SJSA1 (cell line): Measurements from ENCODE around the gene SESN3. TPM values are rescaled to one million over a fixed set of nuclear protein-coding genes. Genes with fewer than 3 reads are reported as not detected.

Experiments used
- DNase-seq, 2 experiments: peaks; one replicate each; pipeline ENCODE4 v3.0.0-alpha.2; 2015 to 2020; ENCODE audit warnings: low spot score in 2 of 2, low read depth in 1 of 2
- H3K27ac ChIP-seq: fragments of 250-450 bp; sonication (Bioruptor Pico); 2 replicates; pipeline ENCODE4 v1.5.1; 2020; ENCODE audit warnings: mild to moderate bottlenecking, moderate library complexity
- H3K27me3 ChIP-seq: fragments of 250-450 bp; sonication (Bioruptor Pico); replicated peaks from 2 replicates; pipeline ENCODE4 v1.5.1; 2020; ENCODE audit warnings: mild to moderate bottlenecking, moderate library complexity
- H3K36me3 ChIP-seq: fragments of 250-450 bp; sonication (Bioruptor Pico); 2 replicates; pipeline ENCODE4 v1.5.1; 2020; ENCODE audit warnings: mild to moderate bottlenecking
- H3K4me1 ChIP-seq: fragments of 250-450 bp; sonication (Bioruptor Pico); replicated peaks from 2 replicates; pipeline ENCODE4 v1.6.1; 2021; ENCODE audit warnings: mild to moderate bottlenecking
- H3K4me3 ChIP-seq: fragments of 250-450 bp; sonication (Bioruptor Pico); 2 replicates; pipeline ENCODE4 v1.5.1; 2020; ENCODE audit warnings: mild to moderate bottlenecking
- H3K9me3 ChIP-seq: fragments of 250-450 bp; sonication (Bioruptor Pico); replicated peaks from 2 replicates; pipeline ENCODE4 v1.5.1; 2020; ENCODE audit warnings: mild to moderate bottlenecking
- total RNA-seq: library from RNA; depleted of rRNA; stranded (reverse); fragments of >200 nt; shearing (Covaris generic); gene quantifications from 2 replicates; pipeline ENCODE4 v1.2.3, GENCODE V29; 2014; rRNA removed

SESN3 gene
- total RNA-seq, 1 experiment from 2014 or later, result 0.66 TPM

DNA sequence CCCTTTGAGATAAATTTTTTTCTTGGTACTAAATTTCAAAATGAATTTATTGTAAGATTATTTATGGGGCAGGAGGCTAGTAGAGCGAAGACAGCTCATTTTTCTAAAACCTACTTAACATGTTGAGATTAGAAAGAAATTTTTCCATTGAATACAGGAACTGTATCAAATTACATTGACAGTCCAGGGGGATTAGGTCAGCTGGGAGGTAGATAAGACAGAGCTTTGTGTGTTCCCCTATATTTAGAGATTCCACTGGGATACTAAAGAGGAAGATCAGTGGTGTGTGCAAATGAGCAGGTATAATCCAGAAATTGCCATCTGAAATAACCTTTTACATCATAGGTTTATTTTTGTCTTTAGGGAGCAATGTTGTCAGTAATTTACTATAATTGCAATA lies 109.3 kb downstream of the SESN3 start:
- Histone ChIP-seq H3K4me1 (no peaks in the 10 kb centered on the region), H3K27ac (no peak overlapping the region), H3K9me3 (no peaks in the 10 kb centered on the region), H3K27me3 (no peaks in the 10 kb centered on the region), H3K4me3 (no peak overlapping the region), H3K36me3 (no peaks in the 10 kb centered on the region)
- DNase-seq, result no peak

DNA sequence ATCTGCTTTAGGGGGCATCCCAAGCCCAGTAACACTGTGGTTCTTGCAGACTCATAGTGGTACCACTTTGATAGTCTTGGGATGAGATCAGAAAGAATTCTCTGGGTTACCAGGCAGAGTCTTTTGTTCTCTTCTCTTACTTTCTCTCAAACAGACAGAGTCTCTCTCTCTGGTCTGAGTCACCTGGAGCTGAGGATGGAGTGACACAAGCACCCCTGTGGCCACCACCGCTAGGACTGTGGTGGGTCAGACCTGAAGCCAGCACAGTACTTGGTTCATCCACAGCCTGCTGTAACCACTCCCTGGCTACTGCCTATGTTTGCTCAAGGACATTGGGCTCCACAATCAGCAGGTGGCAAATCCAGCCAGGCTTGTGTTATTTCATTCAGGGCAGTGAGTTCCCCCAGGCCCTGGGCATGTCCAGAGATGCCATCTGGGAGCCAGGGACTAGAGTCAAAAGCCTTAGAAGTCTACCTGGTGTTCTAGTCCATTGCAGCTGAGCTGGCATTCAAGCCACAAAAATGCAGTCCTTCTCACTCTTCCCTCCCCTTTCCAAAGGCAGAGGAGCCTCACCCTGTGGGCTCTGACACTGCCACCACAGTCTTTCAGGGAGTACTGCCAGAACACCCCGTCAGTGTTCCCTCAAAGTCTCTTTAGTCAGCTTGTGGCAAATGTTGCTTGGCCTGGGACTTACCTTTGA lies 111.5 kb downstream of the SESN3 start:
- H3K27ac ChIP-seq, result no peak overlapping the region
- H3K27me3 ChIP-seq, result no peaks in the 10 kb centered on the region
- no peak for DNase-seq
- no peaks in the 10 kb centered on the region for H3K36me3 ChIP-seq
- H3K9me3 ChIP-seq, result no peaks in the 10 kb centered on the region
- H3K4me1 ChIP-seq, result no peaks in the 10 kb centered on the region
- H3K4me3 ChIP-seq, result no peak overlapping the region

GRCh38 chr11:95115597-95115996 lies 115.4 kb downstream of the SESN3 start:
- Histone ChIP-seq H3K9me3 (no peaks in the 10 kb centered on the region), H3K27me3 (no peaks in the 10 kb centered on the region), H3K4me3 (no peak overlapping the region), H3K4me1 (no peaks in the 10 kb centered on the region), H3K27ac (no peak overlapping the region), H3K36me3 (no peaks in the 10 kb centered on the region)
- no peak for DNase-seq

Other genes starting within 250 kb of the SESN3 start
- not detected in 2 replicates for gene KDM4E, start 205.9 kb downstream of the SESN3 start, total RNA-seq
- not detected in 2 replicates for gene KDM4F, start 181.8 kb downstream of the SESN3 start, total RNA-seq
- 1.2 and 5.7 TPM in 2 replicates for gene SRSF8, start 164.3 kb downstream of the SESN3 start, total RNA-seq
- gene ENDOD1, start 141.4 kb downstream of the SESN3 start, total RNA-seq, result 4.1 and 4.3 TPM in 2 replicates